Measurements from ENCODE around the gene RUNX1. TPM values are rescaled to one million over a fixed set of nuclear protein-coding genes. Genes with fewer than 3 reads are reported as not detected.

RUNX1 gene
- total and polyA plus RNA-seq, 4 donors = 23.3 to 100 (median 33.4) TPM

GRCh38 chr21:34948157-34948556 lies 100.9 kb downstream of the RUNX1 start:
- no peak for TF ChIP-seq CTCF (IDR thresholded peaks at IDR 0.05; ENCODE audit: control extremely low read depth, extremely low read depth)
- Histone ChIP-seq H3K4me1 (ENCODE audit: control insufficient read depth in 5 of 5, insufficient read depth in 5 of 5, low read length in 5 of 5) (peaks cover 0 to 6% (median 0%) of the 10 kb centered on the region in 5 donors), H3K27me3 (ENCODE audit: control insufficient read depth in 3 of 3, insufficient read depth in 3 of 3, low read length in 2 of 3) (no peaks in the 10 kb centered on the region), H3K9ac (ENCODE audit: insufficient read depth in 1 of 2, low read length in 2 of 2) (no peak overlapping the region), H3K4me3 (no peak overlapping the region), H3K36me3 (ENCODE audit: control insufficient read depth in 4 of 4, insufficient read depth in 4 of 4, low read length in 4 of 4) (no peaks in the 10 kb centered on the region), H3K9me3 (ENCODE audit: control insufficient read depth in 4 of 4, insufficient read depth in 3 of 4, low read length in 3 of 4) (no peaks in the 10 kb centered on the region), H3K27ac (ENCODE audit: low read depth in 1 of 2, low read length in 1 of 2) (no peak overlapping the region)
- 86 to 88% methylated on average over 5 of the region's 5 CpGs for WGBS, 2 donors
- ATAC-seq (ENCODE audit: insufficient read depth, low FRiP score) = no peak
- no peak for DNase-seq

GRCh38 chr21:34946916-34947534 lies 102.1 kb downstream of the RUNX1 start:
- 82 to 92% methylated on average over 2 of the region's 2 CpGs for WGBS, 2 donors
- H3K27ac ChIP-seq (ENCODE audit: low read depth in 1 of 2, low read length in 1 of 2) = no peak overlapping the region

GRCh38 chr21:34946385-34946840 lies 102.7 kb downstream of the RUNX1 start:
- no peak overlapping the region for H3K4me3 ChIP-seq
- DNase-seq (no peak), ATAC-seq (ENCODE audit: insufficient read depth, low FRiP score) (no peak)
- H3K27ac ChIP-seq (ENCODE audit: low read depth in 1 of 2, low read length in 1 of 2) = no peak overlapping the region
- TF ChIP-seq CTCF (IDR thresholded peaks at IDR 0.05; ENCODE audit: control extremely low read depth, extremely low read depth) = no peak
- H3K4me1 ChIP-seq (ENCODE audit: control insufficient read depth in 5 of 5, insufficient read depth in 5 of 5, low read length in 5 of 5) = peaks cover 0 to 6% (median 0%) of the 10 kb centered on the region in 5 donors
- H3K36me3 ChIP-seq (ENCODE audit: control insufficient read depth in 4 of 4, insufficient read depth in 4 of 4, low read length in 4 of 4) = no peaks in the 10 kb centered on the region
- WGBS, 2 donors = 20 to 57% methylated on average over 1 of the region's 1 CpG
- H3K9me3 ChIP-seq (ENCODE audit: control insufficient read depth in 4 of 4, insufficient read depth in 3 of 4, low read length in 3 of 4) = no peaks in the 10 kb centered on the region
- no peaks in the 10 kb centered on the region for H3K27me3 ChIP-seq (ENCODE audit: control insufficient read depth in 3 of 3, insufficient read depth in 3 of 3, low read length in 2 of 3)
- H3K9ac ChIP-seq (ENCODE audit: insufficient read depth in 1 of 2, low read length in 2 of 2) = no peak overlapping the region

More at GRCh38 chr21:34946916-34947534, 102.1 kb downstream of the RUNX1 start:
- Histone ChIP-seq H3K36me3 (ENCODE audit: control insufficient read depth in 4 of 4, insufficient read depth in 4 of 4, low read length in 4 of 4) (no peaks in the 10 kb centered on the region), H3K27me3 (ENCODE audit: control insufficient read depth in 3 of 3, insufficient read depth in 3 of 3, low read length in 2 of 3) (no peaks in the 10 kb centered on the region), H3K4me1 (ENCODE audit: control insufficient read depth in 5 of 5, insufficient read depth in 5 of 5, low read length in 5 of 5) (peaks cover 0 to 6% (median 0%) of the 10 kb centered on the region in 5 donors), H3K9ac (ENCODE audit: insufficient read depth in 1 of 2, low read length in 2 of 2) (no peak overlapping the region), H3K4me3 (no peak overlapping the region), H3K9me3 (ENCODE audit: control insufficient read depth in 4 of 4, insufficient read depth in 3 of 4, low read length in 3 of 4) (no peaks in the 10 kb centered on the region)
- no peak for DNase-seq
- no peak for TF ChIP-seq CTCF (IDR thresholded peaks at IDR 0.05; ENCODE audit: control extremely low read depth, extremely low read depth)
- no peak for ATAC-seq (ENCODE audit: insufficient read depth, low FRiP score)

Data from lung (tissue), 12 donors.